T-cell (primary cell): ENCODE measurements around the gene CATSPERD. TPM values are rescaled to one million over a fixed set of nuclear protein-coding genes. Genes with fewer than 3 reads are reported as not detected.
"Not testable (repeated sequence)": the region's sequence is repeated elsewhere in the genome, so short reads cannot be mapped to it uniquely, and the experiment has no call there.

Experiments
- ATAC-seq, 4 experiments: fragments of 200-7000 bp in 3 of 4; fragments of 150-1000 bp in 1 of 4; cut with Tn5 transposase; replicated peaks in 1 of 4; 1 replicate in 3 of 4; 2 replicates in 1 of 4; pipeline ENCODE4 v1.10.0; 2021; ENCODE audit warnings: moderate library complexity in 3 of 4, mild to moderate bottlenecking in 2 of 4, moderate number of reproducible peaks in 1 of 4
- CTCF ChIA-PET, 2 donors: fragments of 300-600 bp; sonication (Branson Sonifier 250); formaldehyde crosslinking; loops; one replicate each; lab custom pipeline; 2022; ENCODE audit warnings: antibody characterized with exemption in 2 of 2; lab: Charles Lee
- POLR2A ChIA-PET, 2 donors: fragments of 300-600 bp; sonication (Branson Sonifier 250); formaldehyde crosslinking; loops; one replicate each; lab custom pipeline; 2022; ENCODE audit warnings: antibody characterized with exemption in 2 of 2; lab: Charles Lee
- DNase-seq, 35 experiments: peaks; one replicate each; pipeline versions ENCODE4 v3.0.0 to v3.0.0-alpha.2; 2013 to 2023
- H3K27ac ChIP-seq: one replicate; pipeline ENCODE4 v1.5.1; 2013; ENCODE audit warnings: low read length
- H3K27me3 ChIP-seq, 2 experiments: replicated peaks in 1 of 2; 1 replicate in 1 of 2; 2 replicates in 1 of 2; pipeline versions ENCODE4 v1.6.1 to v1.7.0; 2013; ENCODE audit warnings: low read length in 1 of 2, mixed read lengths in 1 of 2; ENCODE audit not compliant: control insufficient read depth in 2 of 2, insufficient read depth in 2 of 2; ENCODE audit errors: extremely low read depth in 1 of 2
- H3K36me3 ChIP-seq, 2 donors: 1 replicate in 1 of 2; 2 replicates in 1 of 2; pipeline versions ENCODE4 v1.6.1 to v1.7.0; 2013; ENCODE audit warnings: low read length in 1 of 2; ENCODE audit not compliant: control insufficient read depth in 2 of 2, insufficient read depth in 1 of 2; ENCODE audit errors: extremely low read depth in 1 of 2
- H3K4me1 ChIP-seq, 2 experiments: 1 replicate in 1 of 2; 2 replicates in 1 of 2; pipeline versions ENCODE4 v1.6.1 to v1.7.0; 2013; ENCODE audit warnings: low read length in 2 of 2, mixed read lengths in 1 of 2; ENCODE audit not compliant: insufficient read depth in 2 of 2, control insufficient read depth in 1 of 2; ENCODE audit errors: extremely low read depth in 1 of 2
- H3K4me3 ChIP-seq, 2 donors: 1 replicate in 1 of 2; 2 replicates in 1 of 2; pipeline versions ENCODE4 v1.5.1 to v1.7.0; 2013; ENCODE audit warnings: mild to moderate bottlenecking in 2 of 2, low read length in 1 of 2, moderate library complexity in 1 of 2; ENCODE audit not compliant: control insufficient read depth in 1 of 2; ENCODE audit errors: extremely low read depth in 1 of 2
- H3K9me3 ChIP-seq: 2 replicates; pipeline ENCODE4 v1.7.0; 2013
- H3K27ac Mint-ChIP-seq, 2 donors: one replicate each; pipeline ENCODE4 v1.8.0; 2020 to 2021; ENCODE audit warnings: mild to moderate bottlenecking in 2 of 2, mixed read lengths in 2 of 2
- H3K27me3 Mint-ChIP-seq, 2 donors: one replicate each; pipeline ENCODE4 v1.8.0; 2021 to 2022; ENCODE audit warnings: mixed read lengths in 2 of 2
- H3K36me3 Mint-ChIP-seq: one replicate; pipeline ENCODE4 v1.8.0; 2021; ENCODE audit warnings: mixed read lengths
- H3K4me1 Mint-ChIP-seq, 3 donors: one replicate each; pipeline ENCODE4 v1.8.0; 2020 to 2022; ENCODE audit warnings: mixed read lengths in 3 of 3, mild to moderate bottlenecking in 1 of 3
- H3K4me3 Mint-ChIP-seq, 3 donors: one replicate each; pipeline ENCODE4 v1.8.0; 2020 to 2022; ENCODE audit warnings: mild to moderate bottlenecking in 3 of 3, mixed read lengths in 3 of 3, moderate library complexity in 3 of 3
- H3K9me3 Mint-ChIP-seq, 3 donors: one replicate each; pipeline ENCODE4 v1.8.0; 2020 to 2022; ENCODE audit warnings: mixed read lengths in 3 of 3
- WGBS: methylation state at CpG from one replicate; pipeline ENCODE4 v1.1.5; 2013; ENCODE audit warnings: missing lambda C conversion rate; ENCODE audit not compliant: insufficient coverage; 5-methylcytosine and 5-hydroxymethylcytosine counted together
- total RNA-seq, 35 experiments: library from RNA in 6 of 35; stranded (reverse) in 6 of 35; fragments of 120-200 nt in 1 of 35; gene quantifications; one replicate each; pipeline versions ENCODE4 v1.2.1 to v1.2.4 and lab custom pipeline; 2013 to 2026

CATSPERD gene
- total RNA-seq, 5 donors from 2014 or later (not counting 1 experiment from before 2014, with no cell fraction given): not detected

DNA sequence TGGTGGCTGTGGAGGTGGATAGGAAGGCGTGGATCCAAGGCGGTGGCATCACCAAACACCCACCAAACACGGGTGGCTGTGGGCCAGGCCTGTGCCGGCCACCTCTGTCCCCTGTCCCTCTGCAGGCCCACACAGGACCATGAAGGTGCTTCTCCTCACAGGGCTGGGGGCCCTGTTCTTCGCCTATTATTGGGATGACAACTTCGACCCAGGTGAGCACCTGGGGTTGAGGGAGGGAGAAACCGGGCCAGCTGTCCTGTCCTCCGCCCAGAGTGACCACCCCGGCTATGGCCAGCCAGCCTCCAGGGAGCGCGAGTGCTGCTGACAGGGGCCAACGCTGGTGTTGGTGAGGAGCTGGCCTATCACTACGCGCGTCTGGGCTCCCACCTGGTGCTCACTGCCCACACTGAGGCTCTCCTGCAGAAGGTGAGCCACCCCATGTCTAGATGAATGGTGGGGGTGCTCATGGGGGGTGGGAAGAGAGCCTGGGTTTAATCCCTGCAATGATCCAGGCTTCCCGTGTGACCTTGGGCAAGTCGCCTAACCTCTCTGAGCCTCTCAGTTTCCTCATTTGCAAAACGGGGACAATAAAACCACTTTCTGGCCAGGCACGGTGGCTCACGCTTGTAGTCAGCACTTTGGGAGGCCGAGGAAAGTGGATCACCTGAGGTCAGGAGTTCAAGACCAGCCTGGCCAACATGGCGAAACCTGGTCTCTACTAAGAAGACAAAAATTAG lies 35.6 kb upstream of the CATSPERD start:
- Histone ChIP-seq H3K27me3 (no peaks in the 10 kb centered on the region), H3K4me3 (no peak overlapping the region), H3K4me1 (peaks cover 3 to 40% of the 10 kb centered on the region in 2 experiments), H3K27ac (no peak overlapping the region), H3K36me3 (no peaks in the 10 kb centered on the region), H3K9me3 (no peaks in the 10 kb centered on the region)
- Mint-ChIP-seq H3K4me3 (no peak overlapping the region), H3K27me3 (no peaks in the 10 kb centered on the region), H3K4me1 (peaks cover 29 to 39% (median 37%) of the 10 kb centered on the region in 3 donors), H3K9me3 (no peaks in the 10 kb centered on the region), H3K27ac (no peak overlapping the region), H3K36me3 (no peaks in the 10 kb centered on the region)
- POLR2A ChIA-PET: no interaction called here
- DNase-seq: no peak
- CTCF ChIA-PET: no interaction called here
- 88% methylated on average over 17 of the region's 22 CpGs for WGBS
- ATAC-seq: no peak

DNA sequence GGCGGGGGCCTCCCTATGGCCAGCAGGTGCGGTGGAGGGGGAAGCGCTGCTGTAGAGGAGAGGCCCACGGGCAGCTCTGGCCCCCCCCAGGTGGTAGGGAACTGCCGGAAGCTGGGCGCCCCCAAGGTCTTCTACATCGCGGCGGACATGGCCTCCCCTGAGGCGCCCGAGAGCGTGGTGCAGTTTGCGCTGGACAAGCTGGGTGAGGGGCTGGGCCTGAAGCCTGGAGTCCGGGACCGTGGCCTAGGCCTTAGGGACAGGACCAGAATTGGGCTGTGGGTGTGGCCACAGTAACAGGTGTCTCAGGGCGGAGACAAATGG lies 34.2 kb upstream of the CATSPERD start:
- Mint-ChIP-seq H3K27me3 (no peaks in the 10 kb centered on the region), H3K9me3 (no peaks in the 10 kb centered on the region), H3K36me3 (no peaks in the 10 kb centered on the region), H3K27ac (peak overlapping the region; percentile 80 to 88), H3K4me3 (peak overlapping the region; percentile 78 to 79 (median 79)), H3K4me1 (peaks cover 29 to 43% (median 39%) of the 10 kb centered on the region in 3 donors)
- Histone ChIP-seq H3K27me3 (no peaks in the 10 kb centered on the region), H3K4me1 (peaks cover 0 to 45% of the 10 kb centered on the region in 2 experiments), H3K36me3 (peaks cover 0 to 2% of the 10 kb centered on the region in 2 donors), H3K9me3 (no peaks in the 10 kb centered on the region), H3K4me3 (peak overlapping the region in 1 of 2 donors; percentile 57), H3K27ac (peak overlapping the region; percentile 61)
- CTCF ChIA-PET: interaction anchor here in 1 of 2 donors (1.4 kb wide), 1 partner anchor 34 kb away, joined by 9 read pairs; the partner anchor contains the start of genes CATSPERD and LONP1
- ATAC-seq: no peak
- peak in 1 of 35 experiments; percentile 76 for DNase-seq
- 30% methylated on average over 16 of the region's 16 CpGs for WGBS
- POLR2A ChIA-PET: interaction anchor here in 1 of 2 donors (0.6 kb wide), 2 partner anchors 27 to 64 kb away, joined by 3 read pairs; partner anchors contain the start of genes SAFB and SAFB2

DNA sequence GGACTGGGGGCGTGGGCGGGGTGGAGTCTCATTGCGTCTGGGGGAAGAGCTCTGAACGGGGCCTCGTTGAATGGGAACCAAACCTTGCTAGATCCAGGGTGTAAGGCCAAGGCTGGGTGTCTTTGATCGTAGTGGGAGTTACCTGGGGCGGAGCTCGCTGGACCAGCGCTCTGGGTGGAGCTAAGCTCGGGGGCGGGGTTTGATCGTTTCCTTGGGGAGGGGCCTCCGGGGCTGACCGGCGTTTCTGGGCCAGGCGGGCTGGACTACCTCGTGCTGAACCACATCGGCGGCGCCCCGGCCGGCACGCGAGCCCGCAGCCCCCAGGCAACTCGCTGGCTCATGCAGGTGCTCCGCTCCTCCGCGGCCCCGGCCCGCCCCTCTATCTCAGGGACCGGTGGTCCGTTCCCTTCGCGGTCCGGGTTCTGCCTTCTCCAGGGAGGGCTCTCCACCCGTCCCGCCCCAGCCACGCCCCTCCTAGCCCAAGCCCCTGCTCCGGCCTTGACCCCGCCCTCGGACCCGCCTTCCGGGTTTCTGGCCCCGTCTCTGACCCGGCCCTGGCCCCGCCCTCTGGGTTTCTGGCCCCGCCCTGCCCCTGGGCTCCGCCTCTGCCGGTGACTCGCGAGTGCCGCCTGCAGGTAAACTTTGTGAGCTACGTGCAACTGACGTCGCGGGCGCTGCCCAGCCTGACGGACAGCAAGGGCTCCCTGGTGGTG lies 33.6 kb upstream of the CATSPERD start:
- Histone ChIP-seq H3K4me3 (peak overlapping the region; percentile 51 to 57), H3K27me3 (no peaks in the 10 kb centered on the region), H3K4me1 (peaks cover 2 to 45% of the 10 kb centered on the region in 2 experiments), H3K9me3 (no peaks in the 10 kb centered on the region), H3K27ac (peak overlapping the region; percentile 61), H3K36me3 (peaks cover 0 to 7% of the 10 kb centered on the region in 2 donors)
- Mint-ChIP-seq H3K27me3 (no peaks in the 10 kb centered on the region), H3K36me3 (no peaks in the 10 kb centered on the region), H3K4me3 (peak overlapping the region; percentile 78 to 79 (median 79)), H3K9me3 (no peaks in the 10 kb centered on the region), H3K4me1 (peaks cover 24 to 39% (median 34%) of the 10 kb centered on the region in 3 donors), H3K27ac (peak overlapping the region; percentile 80 to 88)
- DNase-seq: peak; percentile 70 to 96 (median 82)
- under 1% methylated on average over 59 of the region's 59 CpGs for WGBS
- peak; percentile 60 to 68 (median 65) for ATAC-seq
- ChIA-PET CTCF (interaction anchor here (0.6 to 1.4 kb wide), 8 partner anchors 21 to 1642 kb away, joined by 3 to 9 read pairs (median 3); partner anchors contain the start of genes CATSPERD (in 1 of the 2), LONP1 (in 1 of the 2) and SAFB2 (in 1 of the 2)), POLR2A (interaction anchor here in 1 of 2 donors (0.6 kb wide), 1 partner anchor 64 kb away, joined by 3 read pairs; the partner anchor contains the start of genes SAFB and SAFB2)

DNA sequence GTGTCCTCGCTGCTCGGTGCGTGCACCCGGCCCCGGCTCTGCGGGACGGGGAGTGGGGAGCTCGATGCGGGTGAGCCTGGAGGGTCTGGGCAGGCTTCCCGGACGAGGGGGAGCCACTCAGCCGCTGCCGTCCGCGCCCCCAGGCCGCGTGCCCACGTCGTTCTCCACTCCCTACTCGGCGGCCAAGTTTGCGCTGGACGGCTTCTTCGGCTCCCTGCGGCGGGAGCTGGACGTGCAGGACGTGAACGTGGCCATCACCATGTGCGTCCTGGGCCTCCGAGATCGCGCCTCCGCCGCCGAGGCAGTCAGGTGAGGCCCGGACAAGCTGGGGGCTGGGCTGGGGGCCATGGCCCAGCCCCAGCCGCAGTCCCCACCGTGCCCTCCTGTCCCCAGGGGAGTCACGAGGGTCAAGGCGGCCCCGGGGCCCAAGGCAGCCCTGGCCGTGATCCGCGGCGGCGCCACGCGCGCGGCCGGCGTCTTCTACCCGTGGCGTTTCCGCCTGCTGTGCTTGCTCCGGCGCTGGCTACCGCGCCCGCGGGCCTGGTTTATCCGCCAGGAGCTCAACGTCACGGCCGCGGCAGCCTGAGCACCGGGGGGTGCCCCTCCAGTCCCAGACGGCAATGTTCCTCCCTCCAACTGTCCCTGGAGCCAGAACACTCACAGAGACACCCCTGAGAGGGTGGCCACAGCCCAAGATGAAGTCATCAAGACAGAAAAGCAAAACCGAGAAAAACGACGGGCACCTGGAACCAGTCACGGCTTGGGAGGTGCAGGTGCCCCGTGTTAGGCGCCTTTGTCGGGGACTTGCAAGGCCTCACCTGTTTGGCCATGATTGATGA lies 32.9 kb upstream of the CATSPERD start:
- ChIA-PET CTCF (interaction anchor here (0.5 to 1.4 kb wide), 9 partner anchors 21 to 1643 kb away, joined by 3 to 9 read pairs (median 3); partner anchors contain the start of genes CATSPERD (in 1 of the 2), LONP1 (in 1 of the 2) and SAFB2 (in 1 of the 2)), POLR2A (no interaction called here)
- peak overlapping the region; percentile 61 for H3K27ac ChIP-seq
- H3K36me3 Mint-ChIP-seq: no peaks in the 10 kb centered on the region
- DNase-seq: no peak
- ATAC-seq: no peak
- H3K4me3 ChIP-seq: peak overlapping the region; percentile 51 to 57
- 62% methylated on average over 75 of the region's 76 CpGs for WGBS
- no peaks in the 10 kb centered on the region for H3K9me3 Mint-ChIP-seq
- H3K27ac Mint-ChIP-seq: no peak overlapping the region
- H3K27me3 ChIP-seq: no peaks in the 10 kb centered on the region
- H3K4me3 Mint-ChIP-seq: peak overlapping the region; percentile 78 to 79 (median 79)
- H3K36me3 ChIP-seq: peaks cover 3 to 15% of the 10 kb centered on the region in 2 donors
- H3K9me3 ChIP-seq: no peaks in the 10 kb centered on the region
- peaks cover 3 to 50% of the 10 kb centered on the region in 2 experiments for H3K4me1 ChIP-seq
- H3K27me3 Mint-ChIP-seq: no peaks in the 10 kb centered on the region
- peaks cover 26 to 34% (median 33%) of the 10 kb centered on the region in 3 donors for H3K4me1 Mint-ChIP-seq

DNA sequence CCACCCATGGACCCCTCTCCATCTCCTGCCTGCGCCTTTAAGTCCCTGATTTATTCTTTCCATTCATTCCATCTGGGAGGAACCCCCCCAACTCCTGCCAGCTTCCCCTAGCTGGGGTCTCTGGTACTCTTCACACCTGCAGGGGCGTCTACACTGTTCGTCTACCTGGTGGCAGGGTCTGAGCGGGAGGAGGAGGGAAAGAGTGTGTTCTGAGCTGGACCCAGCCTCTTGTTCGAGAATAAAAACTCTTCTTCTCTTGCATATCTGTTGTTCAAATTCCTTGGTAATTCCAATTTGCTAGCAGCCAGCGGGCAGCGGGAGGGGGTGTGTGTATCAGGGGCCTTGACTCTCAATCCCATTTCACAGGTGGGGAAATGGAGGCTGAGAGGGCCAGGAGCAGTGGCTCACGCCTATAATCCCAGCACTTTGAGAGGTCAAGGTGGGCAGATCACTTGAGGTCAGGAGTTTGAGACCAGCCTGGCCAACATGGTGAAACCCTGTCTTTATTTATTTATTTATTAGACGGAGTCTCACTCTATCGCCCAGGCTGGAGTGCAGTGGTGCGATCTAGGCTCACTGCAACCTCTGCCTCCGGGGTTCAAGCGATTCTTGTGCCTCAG lies 32.1 kb upstream of the CATSPERD start:
- H3K27me3 ChIP-seq, H3K4me3 ChIP-seq, DNase-seq, POLR2A ChIA-PET, H3K36me3 Mint-ChIP-seq, H3K9me3 ChIP-seq, CTCF ChIA-PET, H3K27me3 Mint-ChIP-seq, ATAC-seq, H3K9me3 Mint-ChIP-seq, H3K27ac ChIP-seq: not testable (repeated sequence)
- Histone ChIP-seq H3K36me3 (peaks cover 8 to 23% of the 10 kb centered on the region in 2 donors), H3K4me1 (peaks cover 3 to 57% of the 10 kb centered on the region in 2 experiments)
- Mint-ChIP-seq H3K4me1 (peaks cover 26 to 34% (median 33%) of the 10 kb centered on the region in 3 donors), H3K27ac (peak overlapping the region in 1 of 2 donors; percentile 63), H3K4me3 (peak overlapping the region; percentile 47 to 79 (median 66))
- 100% methylated on average over 5 of the region's 13 CpGs for WGBS
